Breast epithelium (tissue), 4 donors: Measurements from ENCODE around the gene ISG15. TPM values are rescaled to one million over a fixed set of nuclear protein-coding genes. Genes with fewer than 3 reads are reported as not detected.
"Not testable (repeated sequence)": the region's sequence is repeated elsewhere in the genome, so short reads cannot be mapped to it uniquely, and the experiment has no call there.

Source experiments
- DNase-seq, 2 donors: peaks; one replicate each; pipeline ENCODE4 v3.0.0-alpha.2; 2019; ENCODE audit warnings: low spot score in 2 of 2
- H3K27ac ChIP-seq, 2 donors: fragments of 200-600 bp; sonication (generic) in 1 of 2; one replicate each; pipeline ENCODE4 v1.5.1; 2016 to 2019; ENCODE audit warnings: mild to moderate bottlenecking in 1 of 2
- H3K27me3 ChIP-seq, 2 donors: fragments of 200-600 bp; sonication (generic) in 1 of 2; one replicate each; pipeline versions ENCODE4 v1.5.1 to v1.6.0; 2017 to 2019; ENCODE audit warnings: control low read depth in 1 of 2, mild to moderate bottlenecking in 1 of 2
- H3K36me3 ChIP-seq: fragments of 200-600 bp; one replicate; pipeline ENCODE4 v1.5.1; 2019
- H3K4me1 ChIP-seq, 2 donors: fragments of 200-600 bp; sonication (generic); one replicate each; pipeline ENCODE4 v1.5.1; 2016 to 2019; ENCODE audit warnings: control low read depth in 1 of 2
- H3K4me3 ChIP-seq, 3 donors: fragments of 200-600 bp; sonication (generic); 1 replicate in 2 of 3; 2 replicates in 1 of 3; pipeline ENCODE4 v1.5.1; 2016 to 2019; ENCODE audit warnings: mild to moderate bottlenecking in 3 of 3, moderate library complexity in 2 of 3
- H3K9me3 ChIP-seq, 2 donors: fragments of 200-600 bp; sonication (generic) in 1 of 2; one replicate each; pipeline ENCODE4 v1.5.1; 2016 to 2019; ENCODE audit warnings: control low read depth in 1 of 2
- CTCF ChIP-seq, 3 donors: fragments of 450-650 bp; IDR thresholded peaks; one replicate each; pipeline ENCODE4 v1.5.1; 2016 to 2017; ENCODE audit warnings: antibody characterized with exemption in 3 of 3, mild to moderate bottlenecking in 3 of 3, moderate library complexity in 3 of 3
- POLR2A ChIP-seq: fragments of 450-650 bp; IDR thresholded peaks from one replicate; pipeline ENCODE4 v1.6.1; 2016; ENCODE audit warnings: antibody characterized with exemption, mild to moderate bottlenecking, moderate library complexity
- POLR2AphosphoS5 ChIP-seq, 3 donors: sonication (generic); formaldehyde crosslinking; IDR thresholded peaks; one replicate each; pipeline ENCODE4 v1.6.1; 2017; ENCODE audit warnings: antibody characterized with exemption in 3 of 3
- intact Hi-C: fragments of 100-400 bp; cut with DNase I; formaldehyde crosslinking; loops from one replicate; pipeline ENCODE4 v1.15.1; 2023; ENCODE audit warnings: low total_unique reads
- total RNA-seq, 3 donors: library from RNA; depleted of rRNA; stranded (reverse); fragments of >200 nt; gene quantifications; one replicate each; pipeline ENCODE4 v1.1.0, GENCODE V29; 2016

ISG15 gene
- total RNA-seq, 3 donors from 2014 or later = 15.5 to 31.5 (median 18.0) TPM

GRCh38 chr1:973459-974292 lies 39.6 kb upstream of the ISG15 start:
- Histone ChIP-seq H3K4me3 (no peak overlapping the region), H3K4me1 (peaks cover 0 to 6% of the 10 kb centered on the region in 2 donors), H3K27me3 (peaks cover 2 to 26% of the 10 kb centered on the region in 2 donors), H3K9me3 (no peaks in the 10 kb centered on the region), H3K36me3 (no peaks in the 10 kb centered on the region), H3K27ac (no peak overlapping the region)
- intact Hi-C loops = no loop called here
- DNase-seq = no peak
- no peak for TF ChIP-seq CTCF (IDR thresholded peaks at IDR 0.05)
- TF ChIP-seq POLR2A = no peak
- no peak for TF ChIP-seq POLR2AphosphoS5 (IDR thresholded peaks at IDR 0.05)

- intact Hi-C loops = no loop called here
Observed at GRCh38 chr1:974293-974640, 39.0 kb upstream of the ISG15 start.

GRCh38 chr1:974687-975328 lies 38.5 kb upstream of the ISG15 start:
- DNase-seq = no peak
- Histone ChIP-seq H3K36me3 (no peaks in the 10 kb centered on the region), H3K27ac (peak overlapping the region in 1 of 2 donors; percentile 78), H3K9me3 (no peaks in the 10 kb centered on the region), H3K4me3 (no peak overlapping the region), H3K27me3 (peaks cover 2 to 26% of the 10 kb centered on the region in 2 donors), H3K4me1 (peaks cover 0 to 6% of the 10 kb centered on the region in 2 donors)
- intact Hi-C loops = no loop called here
- no peak for TF ChIP-seq CTCF (IDR thresholded peaks at IDR 0.05)
- TF ChIP-seq POLR2A = no peak
- TF ChIP-seq POLR2AphosphoS5 (IDR thresholded peaks at IDR 0.05) = no peak

More at GRCh38 chr1:974293-974640, 39.0 kb upstream of the ISG15 start:
- Histone ChIP-seq H3K27ac (no peak overlapping the region), H3K4me1 (peaks cover 0 to 6% of the 10 kb centered on the region in 2 donors), H3K36me3 (no peaks in the 10 kb centered on the region), H3K4me3 (no peak overlapping the region), H3K9me3 (no peaks in the 10 kb centered on the region), H3K27me3 (peaks cover 2 to 26% of the 10 kb centered on the region in 2 donors)
- TF ChIP-seq POLR2A (no peak), POLR2AphosphoS5 (IDR thresholded peaks at IDR 0.05) (no peak)
- DNase-seq = no peak

- Histone ChIP-seq H3K36me3 (no peaks in the 10 kb centered on the region), H3K4me3 (peak overlapping the region in 2 of 3 donors; percentile 62 to 66), H3K4me1 (peaks cover 0 to 6% of the 10 kb centered on the region in 2 donors), H3K9me3 (no peaks in the 10 kb centered on the region), H3K27ac (peak overlapping the region; percentile 78), H3K27me3 (peaks cover 2 to 22% of the 10 kb centered on the region in 2 donors)
- no peak for DNase-seq
- TF ChIP-seq POLR2AphosphoS5 (IDR thresholded peaks at IDR 0.05) (no peak), POLR2A (no peak), CTCF (IDR thresholded peaks at IDR 0.05) (no peak)
- intact Hi-C loops = no loop called here
Observed at GRCh38 chr1:975365-975764, 37.9 kb upstream of the ISG15 start.

GRCh38 chr1:975896-976683 lies 37.2 kb upstream of the ISG15 start:
- Histone ChIP-seq H3K9me3 (no peaks in the 10 kb centered on the region), H3K4me1 (peaks cover 0 to 6% of the 10 kb centered on the region in 2 donors), H3K27ac (peak overlapping the region; percentile 78), H3K4me3 (peak overlapping the region in 2 of 3 donors; percentile 62 to 66), H3K36me3 (no peaks in the 10 kb centered on the region), H3K27me3 (peaks cover 2 to 14% of the 10 kb centered on the region in 2 donors)
- peak in 2 of 3 donors; percentile 10 to 56 for TF ChIP-seq POLR2AphosphoS5 (IDR thresholded peaks at IDR 0.05)
- no peak for TF ChIP-seq POLR2A
- peak; percentile 56 to 77 (median 61) for TF ChIP-seq CTCF (IDR thresholded peaks at IDR 0.05)
- intact Hi-C loops = no loop called here
- DNase-seq = peak; percentile 77 to 89

GRCh38 chr1:976791-977190 lies 36.5 kb upstream of the ISG15 start:
- H3K27me3 ChIP-seq, H3K4me1 ChIP-seq, H3K9me3 ChIP-seq, intact Hi-C loops, H3K36me3 ChIP-seq, H3K27ac ChIP-seq: not testable (repeated sequence)
- peak in 1 of 2 donors; percentile 62 for DNase-seq
- H3K4me3 ChIP-seq = peak overlapping the region in 1 of 3 donors; percentile 62
